K562 (cell line): ENCODE results near the gene DNALI1. TPM values are rescaled to one million over a fixed set of nuclear protein-coding genes. Genes with fewer than 3 reads are reported as not detected.
A peak's percentile ranks its signal among the peaks of the same experiment; 100 is the strongest.

ENCODE experiments used
- ATAC-seq: fragments of 200-7000 bp; cut with Tn5 transposase; 3 replicates; pipeline ENCODE4 v1.9.1; 2020; ENCODE audit warnings: moderate library complexity
- BruUV-seq: library from RNA; stranded (reverse); fragments of 400-500 nt; replicated peaks from 2 replicates; lab custom pipeline; 2021; lab: Mats Ljungman, UMichigan
- CTCF ChIA-PET: fragments of 300-600 bp; formaldehyde crosslinking; extraction: SDS; loops from one replicate; lab custom pipeline; 2021; ENCODE audit warnings: low intra/inter-chr PET ratio; lab: Yijun Ruan, JAX
- POLR2A ChIA-PET: fragments of 300-600, 350-650 bp; sonication (Branson Sonifier 250); formaldehyde crosslinking; extraction: SDS; loops from one replicate; lab custom pipeline; 2021; ENCODE audit warnings: antibody characterized with exemption, inconsistent platforms; lab: Yijun Ruan, JAX
- DNase-seq, 4 experiments: peaks; one replicate each; pipeline versions ENCODE4 v3.0.0 to v3.0.0-alpha.2; 2011 to 2018; ENCODE audit warnings: low spot score in 3 of 4, mixed read lengths in 3 of 4; ENCODE audit errors: extremely low read depth in 1 of 4
- FAIRE-seq: peaks from 2 replicates; lab custom pipeline; 2011; peaks lifted over from hg19 to GRCh38; lab: Jason Lieb, UNC
- H2AFZ ChIP-seq: 2 replicates; pipeline ENCODE4 v1.6.0; 2011; ENCODE audit warnings: low read depth, low read length, control low read depth, inconsistent platforms
- H3K27ac ChIP-seq: fragments of 200-600 bp; 3 replicates; pipeline ENCODE4 v1.8.0; 2011; ENCODE audit warnings: low read depth, mild to moderate bottlenecking, control low read depth, inconsistent platforms, low read length, moderate library complexity, mixed read lengths; ENCODE audit errors: extremely low read depth
- H3K27me3 ChIP-seq, 2 experiments: fragments of 300-600 bp in 1 of 2; 2 replicates in 1 of 2; 3 replicates in 1 of 2; pipeline versions ENCODE4 v1.6.0 to v1.8.0; 2011; ENCODE audit warnings: inconsistent platforms in 2 of 2, low read length in 2 of 2, mild to moderate bottlenecking in 1 of 2, mixed read lengths in 1 of 2, moderate library complexity in 1 of 2; ENCODE audit not compliant: control insufficient read depth in 2 of 2, insufficient read depth in 2 of 2
- H3K36me3 ChIP-seq: fragments of 300-600 bp; 3 replicates; pipeline ENCODE4 v1.8.0; 2011; ENCODE audit warnings: mild to moderate bottlenecking, low read length, inconsistent platforms; ENCODE audit not compliant: control insufficient read depth, insufficient read depth
- H3K4me1 ChIP-seq, 2 experiments: fragments of 200-600 bp in 1 of 2; replicated peaks in 1 of 2; 2 replicates in 1 of 2; 3 replicates in 1 of 2; pipeline versions ENCODE4 v1.5.1 to v1.8.0; 2011; ENCODE audit warnings: inconsistent platforms in 2 of 2, low read length in 2 of 2, mild to moderate bottlenecking in 1 of 2, mixed read lengths in 1 of 2, moderate library complexity in 1 of 2; ENCODE audit not compliant: control insufficient read depth in 2 of 2, insufficient read depth in 2 of 2
- H3K4me2 ChIP-seq: 2 replicates; pipeline ENCODE4 v1.6.1; 2011; ENCODE audit warnings: low read length, control low read depth, inconsistent platforms, mixed read lengths; ENCODE audit not compliant: insufficient read depth
- H3K4me3 ChIP-seq: fragments of 200-600 bp; sonication (generic), shearing (Covaris generic); 2 replicates; pipeline ENCODE4 v1.5.1; 2016; ENCODE audit warnings: control low read depth, inconsistent platforms
- H3K79me2 ChIP-seq: fragments of 200-600 bp; 3 replicates; pipeline ENCODE4 v1.8.0; 2011; ENCODE audit warnings: low read length, inconsistent platforms; ENCODE audit not compliant: control insufficient read depth, insufficient read depth
- H3K9ac ChIP-seq, 2 experiments: 2 replicates each; pipeline versions ENCODE4 v1.6.0 to v1.6.1; 2011; ENCODE audit warnings: low read depth in 2 of 2, low read length in 2 of 2, control low read depth in 1 of 2, inconsistent platforms in 1 of 2, mild to moderate bottlenecking in 1 of 2, mixed read lengths in 1 of 2; ENCODE audit not compliant: insufficient read depth in 1 of 2
- H3K9me1 ChIP-seq: one replicate; pipeline ENCODE4 v1.6.0; 2011; ENCODE audit warnings: inconsistent platforms, mild to moderate bottlenecking, low read length, moderate library complexity; ENCODE audit not compliant: control insufficient read depth, insufficient read depth
- H3K9me3 ChIP-seq: replicated peaks from 2 replicates; pipeline ENCODE4 v1.5.1; 2011; ENCODE audit warnings: low read depth, low read length, inconsistent platforms; ENCODE audit not compliant: control insufficient read depth, insufficient read depth
- H4K20me1 ChIP-seq: replicated peaks from 2 replicates; pipeline ENCODE4 v1.6.1; 2011; ENCODE audit warnings: low read length, inconsistent platforms, mixed read lengths; ENCODE audit not compliant: control insufficient read depth, insufficient read depth
- ARID1B ChIP-seq: fragments of 450-650 bp; IDR thresholded peaks from 2 replicates; pipeline ENCODE4 v1.6.1; 2016; ENCODE audit warnings: antibody characterized with exemption, mild to moderate bottlenecking, inconsistent platforms
- DPF2 ChIP-seq: fragments of 450-650 bp; IDR thresholded peaks from 2 replicates; pipeline ENCODE4 v1.6.1; 2016
- FOS ChIP-seq: IDR thresholded peaks from 3 replicates; pipeline ENCODE4 v1.6.1; 2011; ENCODE audit not compliant: insufficient read length; ENCODE audit errors: extremely low read depth
- GATAD2B ChIP-seq: fragments of 450-650 bp; IDR thresholded peaks from 2 replicates; pipeline ENCODE4 v1.6.1; 2017; ENCODE audit warnings: mild to moderate bottlenecking, borderline replicate concordance
- HDAC1 ChIP-seq, 2 experiments: fragments of 450-650 bp; IDR thresholded peaks; 2 replicates each; pipeline ENCODE4 v1.6.1; 2016 to 2017; ENCODE audit warnings: inconsistent platforms in 1 of 2, mild to moderate bottlenecking in 1 of 2, moderate library complexity in 1 of 2
- KAT7 ChIP-seq: sonication (generic); formaldehyde crosslinking; IDR thresholded peaks from 2 replicates; pipeline ENCODE4 v1.8.0; 2022; ENCODE audit warnings: missing genetic modification reagents, mild to moderate bottlenecking, borderline replicate concordance
- KLF16 ChIP-seq: IDR thresholded peaks from 2 replicates; pipeline ENCODE4 v1.6.1; 2016; ENCODE audit warnings: antibody characterized with exemption
- MCM7 ChIP-seq, 2 experiments: fragments of 450-650 bp; IDR thresholded peaks; 2 replicates each; pipeline ENCODE4 v1.6.1; 2016 to 2018
- NCOA1 ChIP-seq: fragments of 450-650 bp; IDR thresholded peaks from 2 replicates; pipeline ENCODE4 v1.6.1; 2016; ENCODE audit warnings: low read depth
- NCOA6 ChIP-seq: fragments of 450-650 bp; IDR thresholded peaks from 2 replicates; pipeline ENCODE4 v1.6.1; 2017; ENCODE audit warnings: mild to moderate bottlenecking
- NELFE ChIP-seq: IDR thresholded peaks from 2 replicates; pipeline ENCODE4 v1.6.1; 2011; ENCODE audit warnings: mild to moderate bottlenecking; ENCODE audit not compliant: insufficient read depth, insufficient read length
- NFE2L1 ChIP-seq: fragments of 450-650 bp; IDR thresholded peaks from 2 replicates; pipeline ENCODE4 v1.6.1; 2016; ENCODE audit warnings: missing genetic modification characterization, low read depth, mild to moderate bottlenecking, missing compliant biosample characterization, moderate library complexity, borderline replicate concordance
- PHB ChIP-seq: fragments of 250-450 bp; sonication (Bioruptor Pico); IDR thresholded peaks from 2 replicates; pipeline ENCODE4 v1.5.0; 2021
- PHB2 ChIP-seq: fragments of 450-650 bp; IDR thresholded peaks from 2 replicates; pipeline ENCODE4 v1.6.1; 2017; ENCODE audit warnings: low read depth
- TSC22D4 ChIP-seq: fragments of 450-650 bp; IDR thresholded peaks from 2 replicates; pipeline ENCODE4 v1.6.1; 2016; ENCODE audit warnings: missing genetic modification characterization, missing biosample characterization, control low read depth
- ZBTB17 ChIP-seq: fragments of 450-650 bp; formaldehyde crosslinking; IDR thresholded peaks from 2 replicates; pipeline ENCODE4 v1.4.0; 2020; ENCODE audit warnings: mild to moderate bottlenecking
- ZC3H8 ChIP-seq: fragments of 450-650 bp; IDR thresholded peaks from 2 replicates; pipeline ENCODE4 v1.6.1; 2017
- ZFX ChIP-seq: sonication (generic); formaldehyde crosslinking; IDR thresholded peaks from 2 replicates; pipeline ENCODE4 v1.8.0; 2022; ENCODE audit warnings: mild to moderate bottlenecking, missing genetic modification reagents, moderate library complexity
- ZNF282 ChIP-seq: sonication (generic); formaldehyde crosslinking; IDR thresholded peaks from 2 replicates; pipeline ENCODE4 v1.8.1; 2023; ENCODE audit warnings: missing genetic modification reagents
- ZNF778 ChIP-seq: fragments of 450-650 bp; formaldehyde crosslinking; IDR thresholded peaks from 2 replicates; pipeline ENCODE4 v1.4.0; 2020; ENCODE audit warnings: mild to moderate bottlenecking, moderate library complexity
- WGBS: fragments of 100-300 bp; shearing (Covaris generic); methylation state at CpG from one replicate; pipeline ENCODE4 v1.1.6; 2016; ENCODE audit warnings: low coverage, mixed read lengths; ENCODE audit not compliant: insufficient coverage; ENCODE audit errors: missing lambda C conversion rate; 5-methylcytosine and 5-hydroxymethylcytosine counted together
- in situ Hi-C: fragments of 300-500 bp; cut with MboI; formaldehyde crosslinking; loops from 4 replicates; pipeline ENCODE4 v1.15.0; 2018; ENCODE audit warnings: inconsistent platforms, mixed read lengths
- intact Hi-C: fragments of 100-400 bp; cut with micrococcal nuclease; formaldehyde crosslinking; loops from 2 replicates; pipeline ENCODE4 v1.14.2; 2022
- polyA plus RNA-seq, 8 experiments: library from polyadenylated mRNA; depleted of rRNA in 4 of 8; stranded (reverse) in 5 of 8; unstranded in 3 of 8; fragments of >200 nt; fragmentation: Nextera tagmentation in 2 of 8; fragmentation: Illumina TruSeq in 1 of 8; extraction: Ambion mirVana in 2 of 8; extraction: Trizol in 1 of 8; gene quantifications; 2 replicates each; pipeline versions ENCODE4 v1.2.1 to v1.2.3, GENCODE V29; 2011 to 2014; ENCODE audit warnings: inconsistent platforms in 1 of 8, missing spikeins in 1 of 8
- total RNA-seq, 7 experiments: library from RNA; depleted of rRNA in 6 of 7; stranded (reverse); fragments of >200 nt in 6 of 7; fragmentation: Illumina TruSeq in 2 of 7; extraction: Trizol in 2 of 7; gene quantifications; 2 replicates each; pipeline versions ENCODE4 v1.2.1 to v1.2.3, GENCODE V29; 2011 to 2021; ENCODE audit warnings: low replicate concordance in 1 of 7
- TF ChIP-seq, protein P1 (sequence below): fragments of 450-650 bp; IDR thresholded peaks from 2 replicates; pipeline ENCODE4 v1.6.1; 2016; ENCODE audit warnings: low read depth, mild to moderate bottlenecking, moderate library complexity
- TF ChIP-seq, protein P2 (sequence below): sonication (generic); formaldehyde crosslinking; IDR thresholded peaks from 2 replicates; pipeline ENCODE4 v1.9.0; 2022; ENCODE audit warnings: mild to moderate bottlenecking, missing genetic modification reagents

The DNALI1 gene
- total and polyA plus RNA-seq, 9 of the 15 experiments (the other 6 are each of a cell fraction or from before 2014, with no cell fraction given): 0.87 to 5.6 (median 1.2) TPM

DNA sequence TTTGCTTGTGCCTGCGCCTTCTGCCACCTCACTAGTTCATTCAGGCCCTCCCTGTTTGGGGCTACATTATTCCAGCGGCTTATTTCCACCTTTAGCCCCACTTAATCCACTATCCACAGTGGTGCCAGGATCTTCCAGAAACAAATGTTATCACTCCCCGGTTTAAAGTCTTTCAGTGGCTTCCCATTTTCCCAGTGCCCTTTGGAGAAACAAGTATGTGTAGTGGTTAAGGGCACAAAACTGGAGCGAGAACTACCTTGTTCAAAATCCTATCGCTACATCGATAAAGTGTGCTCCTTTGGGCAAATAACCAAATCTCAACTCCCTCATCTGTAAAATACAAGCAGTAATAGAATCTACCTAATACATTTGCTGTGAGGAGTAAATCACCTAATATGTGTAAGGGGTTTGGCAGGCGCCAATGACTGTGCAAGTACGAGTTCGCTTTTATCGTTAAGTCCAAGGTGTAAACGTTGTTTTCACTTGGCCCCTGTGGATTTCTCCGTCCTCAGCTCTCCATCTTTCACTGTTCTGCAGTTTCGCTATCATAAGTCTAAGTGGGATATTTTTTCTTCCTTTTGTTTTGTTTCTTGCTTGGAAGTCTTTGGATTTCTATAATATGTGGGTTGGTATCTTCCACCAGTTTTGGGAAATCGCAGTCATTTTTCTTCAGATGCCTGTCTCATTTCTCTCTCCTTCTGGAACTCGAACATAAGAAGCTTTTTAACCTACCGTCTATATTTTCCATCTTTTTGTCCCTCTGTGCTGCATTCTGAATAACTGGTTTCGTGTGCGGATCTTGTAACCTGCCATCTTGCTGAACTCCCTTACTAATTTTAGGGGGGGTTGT is 41.3 kb upstream of the DNALI1 start:
- DNase-seq (peak in 2 of 4 experiments; percentile 51 to 73), ATAC-seq (peak; percentile 35), FAIRE-seq (peak; percentile 83)
- H3K4me2 ChIP-seq: peak overlapping the region; percentile 96
- no peaks in the 10 kb centered on the region for H3K27me3 ChIP-seq
- peaks cover 13 to 17% of the 10 kb centered on the region in 2 experiments; a peak in 4 of 5 replicates for H3K4me1 ChIP-seq
- ChIA-PET CTCF (interaction anchor here (0.6 kb wide), 1 partner anchor 32 kb away, joined by 3 read pairs; no protein-coding TSS in a partner anchor), POLR2A (interaction anchor here (0.5 to 4.5 kb wide), 20 partner anchors 10 to 1706 kb away, joined by 3 to 42 read pairs (median 6); partner anchors contain the start of genes SNIP1 and ZC3H12A)
- H4K20me1 ChIP-seq: peaks cover 4% of the 10 kb centered on the region; the same call in 1 of the 2 replicates
- peaks cover 25% of the 10 kb centered on the region for H3K36me3 ChIP-seq
- intact Hi-C loops (no loop called here), in situ Hi-C loops (no loop called here)
- BruUV-seq: TSS peak; percentile 45
- peaks cover 4% of the 10 kb centered on the region for H3K9me1 ChIP-seq
- H2AFZ ChIP-seq: peak overlapping the region; percentile 98
- H3K79me2 ChIP-seq: peaks cover 41% of the 10 kb centered on the region
- H3K9ac ChIP-seq: peak overlapping the region; percentile 96 to 97
- peak overlapping the region; percentile 97 for H3K4me3 ChIP-seq
- WGBS: 21% methylated on average over 18 of the region's 18 CpGs
- peak overlapping the region; percentile 99 for H3K27ac ChIP-seq
- H3K9me3 ChIP-seq: no peaks in the 10 kb centered on the region
- TF ChIP-seq ZC3H8 (no peak), NCOA6 (no peak), DPF2 (peak; percentile 42; the same call in 1 of the 2 replicates), HDAC1 (IDR thresholded peaks at IDR 0.05) (no peak), KLF16 (no peak), PHB2 (no peak), KAT7 (CRISPR knock-in tag) (no peak), ZNF778 (no peak), TSC22D4 (tag) (no peak), ARID1B (no peak), NCOA1 (no peak), PHB (no peak), ZFX (CRISPR knock-in tag) (no peak), NFE2L1 (no peak), ZNF282 (CRISPR knock-in tag) (no peak), MCM7 (IDR thresholded peaks at IDR 0.05) (no peak), GATAD2B (no peak), ZBTB17 (CRISPR knock-in tag) (no peak), NELFE (no peak), FOS (no peak)
- TF ChIP-seq, protein P1, sequence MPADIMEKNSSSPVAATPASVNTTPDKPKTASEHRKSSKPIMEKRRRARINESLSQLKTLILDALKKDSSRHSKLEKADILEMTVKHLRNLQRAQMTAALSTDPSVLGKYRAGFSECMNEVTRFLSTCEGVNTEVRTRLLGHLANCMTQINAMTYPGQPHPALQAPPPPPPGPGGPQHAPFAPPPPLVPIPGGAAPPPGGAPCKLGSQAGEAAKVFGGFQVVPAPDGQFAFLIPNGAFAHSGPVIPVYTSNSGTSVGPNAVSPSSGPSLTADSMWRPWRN: no peak
- TF ChIP-seq, protein P2, sequence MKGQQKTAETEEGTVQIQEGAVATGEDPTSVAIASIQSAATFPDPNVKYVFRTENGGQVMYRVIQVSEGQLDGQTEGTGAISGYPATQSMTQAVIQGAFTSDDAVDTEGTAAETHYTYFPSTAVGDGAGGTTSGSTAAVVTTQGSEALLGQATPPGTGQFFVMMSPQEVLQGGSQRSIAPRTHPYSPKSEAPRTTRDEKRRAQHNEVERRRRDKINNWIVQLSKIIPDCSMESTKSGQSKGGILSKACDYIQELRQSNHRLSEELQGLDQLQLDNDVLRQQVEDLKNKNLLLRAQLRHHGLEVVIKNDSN: no peak
